IPS DF 4.7 (cell line): ENCODE results near the gene ID3.

Source experiments
- DNase-seq: peaks from one replicate; pipeline ENCODE4 v3.0.0-alpha.2; 2013; ENCODE audit warnings: low spot score; ENCODE audit errors: extremely low read depth

The ID3 gene

GRCh38 chr1:23528250-23528978 is 30.9 kb downstream of the ID3 start:
- DNase-seq: no peak

- no peak for DNase-seq
Measured at GRCh38 chr1:23527900-23528249, 31.4 kb downstream of the ID3 start.

GRCh38 chr1:23527366-23527765 is 31.9 kb downstream of the ID3 start:
- DNase-seq: no peak

GRCh38 chr1:23526329-23527041 is 32.8 kb downstream of the ID3 start:
- no peak for DNase-seq

- DNase-seq: no peak
Measured at GRCh38 chr1:23525558-23526250, 33.6 kb downstream of the ID3 start.

- no peak for DNase-seq
Measured at GRCh38 chr1:23524716-23525401, 34.4 kb downstream of the ID3 start.

GRCh38 chr1:23524163-23524562 is 35.1 kb downstream of the ID3 start:
- no peak for DNase-seq

- no peak for DNase-seq
Measured at GRCh38 chr1:23522244-23522982, 36.9 kb downstream of the ID3 start.

- DNase-seq: no peak
Measured at GRCh38 chr1:23521588-23521987, 37.7 kb downstream of the ID3 start.

GRCh38 chr1:23517581-23517980 is 41.7 kb downstream of the ID3 start:
- DNase-seq: no peak

GRCh38 chr1:23515905-23516304 is 43.4 kb downstream of the ID3 start:
- no peak for DNase-seq

- no peak for DNase-seq
Measured at GRCh38 chr1:23514111-23514679, 45.1 kb downstream of the ID3 start.

GRCh38 chr1:23509896-23510295 is 49.4 kb downstream of the ID3 start:
- no peak for DNase-seq
